Upper lobe of left lung (tissue), 6 donors: Measurements from ENCODE around the gene KRT33A. TPM values are rescaled to one million over a fixed set of nuclear protein-coding genes. Genes with fewer than 3 reads are reported as not detected.
"Not testable (repeated sequence)": the region's sequence is repeated elsewhere in the genome, so short reads cannot be mapped to it uniquely, and the experiment has no call there.

Experiments used
- ATAC-seq, 2 donors: fragments of 200-7000 bp; cut with Tn5 transposase; one replicate each; pipeline ENCODE4 v1.9.1; 2022; ENCODE audit warnings: mild to moderate bottlenecking in 2 of 2, moderate library complexity in 2 of 2; ENCODE audit not compliant: low FRiP score in 2 of 2
- DNase-seq, 2 donors: peaks; one replicate each; pipeline ENCODE4 v3.0.0-alpha.2; 2019 to 2020
- H3K27ac ChIP-seq, 4 donors: fragments of 200-600 bp; sonication (generic); one replicate each; pipeline ENCODE4 v1.5.1; 2016 to 2019
- H3K27me3 ChIP-seq, 4 donors: fragments of 200-600 bp; sonication (generic); one replicate each; pipeline ENCODE4 v1.5.1; 2017 to 2019
- H3K36me3 ChIP-seq, 4 donors: fragments of 200-600 bp; sonication (generic); one replicate each; pipeline ENCODE4 v1.5.1; 2016 to 2019
- H3K4me1 ChIP-seq, 4 donors: fragments of 200-600 bp; sonication (generic); one replicate each; pipeline ENCODE4 v1.5.1; 2018 to 2019
- H3K4me3 ChIP-seq, 4 donors: fragments of 200-600 bp; sonication (generic); one replicate each; pipeline ENCODE4 v1.5.1; 2017 to 2019; ENCODE audit warnings: mild to moderate bottlenecking in 2 of 4, moderate library complexity in 1 of 4
- H3K9me3 ChIP-seq, 4 donors: fragments of 200-600 bp; sonication (generic); one replicate each; pipeline ENCODE4 v1.5.1; 2018 to 2019
- CTCF ChIP-seq, 6 experiments: fragments of 450-650 bp in 4 of 6; fragments of 200-600 bp in 2 of 6; sonication (generic) in 2 of 6; IDR thresholded peaks; one replicate each; pipeline ENCODE4 v1.5.1; 2016 to 2019; ENCODE audit warnings: antibody characterized with exemption in 6 of 6
- EP300 ChIP-seq, 4 donors: sonication (generic); formaldehyde crosslinking; IDR thresholded peaks; one replicate each; pipeline ENCODE4 v1.5.1; 2017; ENCODE audit warnings: antibody characterized with exemption in 4 of 4, control low read depth in 2 of 4
- POLR2A ChIP-seq, 4 donors: fragments of 450-650 bp; IDR thresholded peaks; one replicate each; pipeline ENCODE4 v1.5.1; 2016 to 2017; ENCODE audit warnings: antibody characterized with exemption in 4 of 4, mild to moderate bottlenecking in 2 of 4
- POLR2AphosphoS5 ChIP-seq, 2 donors: sonication (generic); formaldehyde crosslinking; IDR thresholded peaks; one replicate each; pipeline ENCODE4 v1.5.1; 2017; ENCODE audit warnings: antibody characterized with exemption in 2 of 2
- WGBS, 2 donors: methylation state at CpG; one replicate each; pipeline ENCODE4 v1.1.5; 2017 to 2018; 5-methylcytosine and 5-hydroxymethylcytosine counted together
- total RNA-seq, 6 donors: library from RNA; depleted of rRNA in 4 of 6; stranded (reverse); fragments of >200 nt in 4 of 6; gene quantifications; one replicate each; pipeline versions ENCODE4 v1.1.0 to v1.2.1, GENCODE V29; 2016 to 2021
- donor health status: DM: no; HTN: no; CAD: no; lungs with moderate emphysema.
- donor health status: DM: no; HTN: yes; CAD: no; lungs with severe emphysema.

KRT33A gene
- total RNA-seq, 6 donors from 2014 or later, result not detected

GRCh38 chr17:41351177-41351576 is 549 bp upstream of the KRT33A start:
- no peak for TF ChIP-seq CTCF (IDR thresholded peaks at IDR 0.05)
- no peak for TF ChIP-seq POLR2A (IDR thresholded peaks at IDR 0.05)
- no peak for TF ChIP-seq POLR2AphosphoS5 (IDR thresholded peaks at IDR 0.05)
- TF ChIP-seq EP300 (IDR thresholded peaks at IDR 0.05), result no peak
- Histone ChIP-seq H3K4me1 (no peaks in the 10 kb centered on the region), H3K27me3 (no peaks in the 10 kb centered on the region), H3K27ac (no peak overlapping the region), H3K9me3 (no peaks in the 10 kb centered on the region), H3K4me3 (no peak overlapping the region), H3K36me3 (no peaks in the 10 kb centered on the region)
- WGBS, 2 donors, result 76 to 95% methylated on average over 2 of the region's 2 CpGs
- ATAC-seq (no peak), DNase-seq (no peak)

- H3K36me3 ChIP-seq, result no peaks in the 10 kb centered on the region
- H3K27ac ChIP-seq, result no peak overlapping the region
- no peaks in the 10 kb centered on the region for H3K9me3 ChIP-seq
- TF ChIP-seq EP300 (IDR thresholded peaks at IDR 0.05) (no peak), POLR2AphosphoS5 (IDR thresholded peaks at IDR 0.05) (no peak), CTCF (IDR thresholded peaks at IDR 0.05) (no peak), POLR2A (IDR thresholded peaks at IDR 0.05) (no peak)
- H3K4me1 ChIP-seq, result no peaks in the 10 kb centered on the region
- DNase-seq, result no peak
- 72 to 79% methylated on average over 4 to 7 of the region's 7 CpGs for WGBS, 2 donors
- no peak for ATAC-seq
- H3K27me3 ChIP-seq, result no peaks in the 10 kb centered on the region
- no peak overlapping the region for H3K4me3 ChIP-seq
Measured at GRCh38 chr17:41347869-41348760, 2.5 kb downstream of the KRT33A start.

GRCh38 chr17:41346421-41346820 is 4.2 kb downstream of the KRT33A start:
- not testable (repeated sequence) for H3K4me1 ChIP-seq, H3K27ac ChIP-seq, H3K36me3 ChIP-seq, DNase-seq, H3K27me3 ChIP-seq, H3K9me3 ChIP-seq, ATAC-seq, H3K4me3 ChIP-seq
- 89 to 93% methylated on average over 15 to 16 of the region's 16 CpGs for WGBS, 2 donors

GRCh38 chr17:41345992-41346391 is 4.6 kb downstream of the KRT33A start:
- Histone ChIP-seq H3K9me3 (peaks cover 0 to 6% (median 0%) of the 10 kb centered on the region in 4 donors), H3K27me3 (no peaks in the 10 kb centered on the region), H3K4me3 (no peak overlapping the region), H3K4me1 (no peaks in the 10 kb centered on the region), H3K36me3 (no peaks in the 10 kb centered on the region), H3K27ac (no peak overlapping the region)
- TF ChIP-seq CTCF (IDR thresholded peaks at IDR 0.05) (no peak), EP300 (IDR thresholded peaks at IDR 0.05) (no peak), POLR2A (IDR thresholded peaks at IDR 0.05) (no peak), POLR2AphosphoS5 (IDR thresholded peaks at IDR 0.05) (no peak)
- WGBS, 2 donors, result 93 to 100% methylated on average over 3 of the region's 3 CpGs
- ATAC-seq (no peak), DNase-seq (no peak)

- no peak for ATAC-seq
- no peak for DNase-seq
- Histone ChIP-seq H3K4me3 (no peak overlapping the region), H3K27me3 (no peaks in the 10 kb centered on the region), H3K4me1 (peaks cover 7 to 9% (median 8%) of the 10 kb centered on the region in 4 donors), H3K9me3 (peaks cover 0 to 6% (median 0%) of the 10 kb centered on the region in 4 donors), H3K27ac (no peak overlapping the region), H3K36me3 (no peaks in the 10 kb centered on the region)
- TF ChIP-seq EP300 (IDR thresholded peaks at IDR 0.05) (no peak), POLR2A (IDR thresholded peaks at IDR 0.05) (no peak), POLR2AphosphoS5 (IDR thresholded peaks at IDR 0.05) (no peak), CTCF (IDR thresholded peaks at IDR 0.05) (no peak)
- WGBS, 2 donors, result 79 to 94% methylated on average over 3 of the region's 3 CpGs
Measured at GRCh38 chr17:41343029-41343428, 7.6 kb downstream of the KRT33A start.
